Fibroblast of lung (primary cell): Measurements from ENCODE around the gene SNORC.

ENCODE experiments used
- CTCF ChIP-seq, 2 donors: IDR thresholded peaks in 1 of 2; conservative IDR thresholded peaks in 1 of 2; 1 replicate in 1 of 2; 2 replicates in 1 of 2; pipeline ENCODE4 v1.5.1; 2011 to 2012; ENCODE audit warnings: low read length in 2 of 2, control low read depth in 1 of 2, inconsistent platforms in 1 of 2, low read depth in 1 of 2, mild to moderate bottlenecking in 1 of 2
- EZH2 ChIP-seq: IDR thresholded peaks from 2 replicates; pipeline ENCODE4 v1.5.1; 2012; ENCODE audit warnings: low read length, control low read depth, mild to moderate bottlenecking; ENCODE audit errors: missing control alignments

GRCh38 chr2:232894251-232894650, 24.2 kb downstream of the SNORC start:
- TF ChIP-seq CTCF (conservative IDR thresholded peaks at IDR 0.05 in 1 of 2, IDR thresholded peaks at IDR 0.05 in 1 of 2; ENCODE audit: low read depth in 1 of 2, low read length in 2 of 2) (no peak), EZH2 (no peak)
